ENCODE measurements around the gene FSHB. TPM values are rescaled to one million over a fixed set of nuclear protein-coding genes. Genes with fewer than 3 reads are reported as not detected.

FSHB gene
- total and polyA plus RNA-seq, 2 donors from 2014 or later: not detected

DNA sequence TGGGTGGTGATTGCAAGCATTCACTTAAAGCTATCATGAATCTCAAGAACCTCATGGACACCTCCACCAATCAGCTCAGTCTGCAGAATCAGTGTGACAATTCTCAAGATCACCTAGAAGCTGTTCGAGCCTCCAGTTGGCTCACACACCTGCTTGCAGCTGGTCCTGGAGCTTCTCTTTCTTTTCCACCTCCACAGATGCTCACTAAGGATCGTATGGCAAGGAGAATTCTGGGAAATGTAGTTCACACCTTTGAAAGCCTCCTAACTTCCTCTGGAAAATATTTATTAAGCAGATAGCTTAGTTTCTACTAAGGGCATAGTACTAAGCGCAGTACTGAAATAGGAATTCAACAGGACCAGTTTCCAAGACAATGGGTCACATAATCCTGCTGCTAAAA lies 26.2 kb downstream of the FSHB start:
- TF ChIP-seq, protein P1, sequence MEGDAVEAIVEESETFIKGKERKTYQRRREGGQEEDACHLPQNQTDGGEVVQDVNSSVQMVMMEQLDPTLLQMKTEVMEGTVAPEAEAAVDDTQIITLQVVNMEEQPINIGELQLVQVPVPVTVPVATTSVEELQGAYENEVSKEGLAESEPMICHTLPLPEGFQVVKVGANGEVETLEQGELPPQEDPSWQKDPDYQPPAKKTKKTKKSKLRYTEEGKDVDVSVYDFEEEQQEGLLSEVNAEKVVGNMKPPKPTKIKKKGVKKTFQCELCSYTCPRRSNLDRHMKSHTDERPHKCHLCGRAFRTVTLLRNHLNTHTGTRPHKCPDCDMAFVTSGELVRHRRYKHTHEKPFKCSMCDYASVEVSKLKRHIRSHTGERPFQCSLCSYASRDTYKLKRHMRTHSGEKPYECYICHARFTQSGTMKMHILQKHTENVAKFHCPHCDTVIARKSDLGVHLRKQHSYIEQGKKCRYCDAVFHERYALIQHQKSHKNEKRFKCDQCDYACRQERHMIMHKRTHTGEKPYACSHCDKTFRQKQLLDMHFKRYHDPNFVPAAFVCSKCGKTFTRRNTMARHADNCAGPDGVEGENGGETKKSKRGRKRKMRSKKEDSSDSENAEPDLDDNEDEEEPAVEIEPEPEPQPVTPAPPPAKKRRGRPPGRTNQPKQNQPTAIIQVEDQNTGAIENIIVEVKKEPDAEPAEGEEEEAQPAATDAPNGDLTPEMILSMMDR (IDR thresholded peaks at IDR 0.05; ENCODE audit: borderline replicate concordance, extremely low read depth, insufficient read depth): no peak
- H3K9ac ChIP-seq (ENCODE audit: low read length in 3 of 3): no peak overlapping the region
- no peak overlapping the region for H3K27ac ChIP-seq (ENCODE audit: low read depth in 2 of 2, low read length in 2 of 2)
- no peaks in the 10 kb centered on the region for H3K4me1 ChIP-seq (ENCODE audit: control insufficient read depth in 2 of 3, insufficient read depth in 2 of 3, low read depth in 1 of 3, low read length in 3 of 3)
- no peaks in the 10 kb centered on the region for H3K9me3 ChIP-seq (ENCODE audit: control insufficient read depth in 2 of 3, insufficient read depth in 1 of 3, low read length in 3 of 3)
- intact Hi-C loops (cut with DNase I): no loop called here
- no peak for DNase-seq
- FAIRE-seq: no peak
- H3K4me3 ChIP-seq (ENCODE audit: low read length in 3 of 3): no peak overlapping the region
- H3K36me3 ChIP-seq (ENCODE audit: control insufficient read depth in 2 of 3, insufficient read depth in 3 of 3, low read length in 3 of 3): no peaks in the 10 kb centered on the region
- H3K27me3 ChIP-seq (ENCODE audit: control insufficient read depth, insufficient read depth, low read length): no peaks in the 10 kb centered on the region

DNA sequence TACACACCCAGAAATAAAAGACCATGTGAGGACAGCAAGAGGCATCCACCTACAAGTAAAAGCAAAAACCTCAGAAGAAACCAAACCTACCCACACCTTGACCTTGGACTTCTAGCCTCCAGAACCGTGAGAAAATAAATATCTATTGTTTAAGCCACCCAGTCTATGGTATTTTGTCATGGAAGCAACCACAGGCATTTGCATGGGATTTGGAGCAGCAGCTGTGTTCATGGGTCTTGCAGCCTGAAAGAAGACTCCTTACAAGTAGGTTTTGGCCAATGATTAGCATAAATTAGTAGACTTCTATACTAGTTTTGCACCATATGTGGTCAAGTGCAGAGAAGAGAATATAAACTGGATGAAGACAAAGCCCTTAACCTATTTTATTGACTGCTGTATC lies 27.9 kb downstream of the FSHB start:
- Histone ChIP-seq H3K4me3 (ENCODE audit: low read length in 3 of 3) (no peak overlapping the region), H3K4me1 (ENCODE audit: control insufficient read depth in 2 of 3, insufficient read depth in 2 of 3, low read depth in 1 of 3, low read length in 3 of 3) (no peaks in the 10 kb centered on the region), H3K27me3 (ENCODE audit: control insufficient read depth, insufficient read depth, low read length) (no peaks in the 10 kb centered on the region), H3K27ac (ENCODE audit: low read depth in 2 of 2, low read length in 2 of 2) (no peak overlapping the region), H3K9ac (ENCODE audit: low read length in 3 of 3) (no peak overlapping the region), H3K9me3 (ENCODE audit: control insufficient read depth in 2 of 3, insufficient read depth in 1 of 3, low read length in 3 of 3) (no peaks in the 10 kb centered on the region), H3K36me3 (ENCODE audit: control insufficient read depth in 2 of 3, insufficient read depth in 3 of 3, low read length in 3 of 3) (no peaks in the 10 kb centered on the region)
- no peak for DNase-seq
- TF ChIP-seq, protein P1 (IDR thresholded peaks at IDR 0.05; ENCODE audit: borderline replicate concordance, extremely low read depth, insufficient read depth): no peak
- no peak for FAIRE-seq
- intact Hi-C loops (cut with DNase I): no loop called here

DNA sequence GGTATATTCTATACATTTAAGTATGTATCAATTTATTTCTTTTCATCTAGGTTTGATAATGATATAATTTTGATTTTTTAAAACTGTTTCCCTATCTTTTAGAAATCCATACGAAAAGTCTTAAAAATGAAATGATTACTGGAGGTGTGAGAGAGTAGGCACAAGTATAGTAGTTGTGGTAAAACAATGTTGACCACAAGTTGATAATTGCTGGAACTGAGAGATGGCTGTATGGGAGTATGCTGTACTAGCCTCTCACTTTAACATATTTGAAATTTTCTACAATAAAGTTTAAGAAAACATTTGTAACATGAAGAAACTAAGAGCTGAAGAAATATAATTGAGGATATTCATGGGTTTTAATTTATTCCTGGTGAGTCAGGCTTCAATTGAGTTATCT lies 30.0 kb downstream of the FSHB start:
- H3K4me3 ChIP-seq (ENCODE audit: low read length in 3 of 3): no peak overlapping the region
- intact Hi-C loops (cut with DNase I): no loop called here

More for the DNA sequence above, 30.0 kb downstream of the FSHB start:
- Histone ChIP-seq H3K9ac (ENCODE audit: low read length in 3 of 3) (no peak overlapping the region), H3K4me1 (ENCODE audit: control insufficient read depth in 2 of 3, insufficient read depth in 2 of 3, low read depth in 1 of 3, low read length in 3 of 3) (no peaks in the 10 kb centered on the region), H3K9me3 (ENCODE audit: control insufficient read depth in 2 of 3, insufficient read depth in 1 of 3, low read length in 3 of 3) (no peaks in the 10 kb centered on the region), H3K27ac (ENCODE audit: low read depth in 2 of 2, low read length in 2 of 2) (no peak overlapping the region), H3K27me3 (ENCODE audit: control insufficient read depth, insufficient read depth, low read length) (no peaks in the 10 kb centered on the region), H3K36me3 (ENCODE audit: control insufficient read depth in 2 of 3, insufficient read depth in 3 of 3, low read length in 3 of 3) (no peaks in the 10 kb centered on the region)
- no peak for FAIRE-seq
- TF ChIP-seq, protein P1 (IDR thresholded peaks at IDR 0.05; ENCODE audit: borderline replicate concordance, extremely low read depth, insufficient read depth): no peak
- no peak for DNase-seq

Data from kidney (tissue), 14 donors.